ENCODE results near the gene ARPP21. TPM values are rescaled to one million over a fixed set of nuclear protein-coding genes. Genes with fewer than 3 reads are reported as not detected.

Gene ARPP21
- total and polyA plus RNA-seq, 2 experiments from 2014 or later: not detected

- no peaks in the 10 kb centered on the region for H3K27me3 ChIP-seq (replicated peaks; ENCODE audit: insufficient read depth)
- H4K20me1 ChIP-seq (ENCODE audit: insufficient read depth): no peaks in the 10 kb centered on the region
- H2AFZ ChIP-seq: no peak overlapping the region
- DNase-seq: no peak
- H3K79me2 ChIP-seq (ENCODE audit: insufficient read depth): no peaks in the 10 kb centered on the region
- H3K9me2 ChIP-seq (ENCODE audit: insufficient read depth): no peaks in the 10 kb centered on the region
- H3K4me2 ChIP-seq (ENCODE audit: unreplicated experiment): no peak overlapping the region
- 21 to 31% methylated on average over 1 of the region's 1 CpG for WGBS, 2 experiments (ENCODE audit: low coverage in 1 of 2, low lambda C conversion rate in 2 of 2, missing lambda C conversion rate in 2 of 2)
- H3K9ac ChIP-seq: no peak overlapping the region
- no peaks in the 10 kb centered on the region for H3K4me1 ChIP-seq (ENCODE audit: insufficient read depth)
- no peak overlapping the region for H3K4me3 ChIP-seq
- no peak overlapping the region for H3K27ac ChIP-seq
- H3K36me3 ChIP-seq (ENCODE audit: low read depth): no peaks in the 10 kb centered on the region
- H3F3A ChIP-seq (ENCODE audit: insufficient read depth): no peaks in the 10 kb centered on the region
- no peaks in the 10 kb centered on the region for H3K9me3 ChIP-seq (ENCODE audit: low read depth)
- in situ Hi-C loops (cut with MboI): no loop called here
- no peak for TF ChIP-seq EZH2 (IDR thresholded peaks at IDR 0.05; ENCODE audit: insufficient read depth, poor library complexity, severe bottlenecking)
- no peak for TF ChIP-seq EZH2phosphoT487 (IDR thresholded peaks at IDR 0.05; ENCODE audit: insufficient read depth, low read depth)
Observed at GRCh38 chr3:35773417-35773816, 134.1 kb downstream of the ARPP21 start.

GRCh38 chr3:35776346-35776745 is 137.0 kb downstream of the ARPP21 start:
- DNase-seq: no peak
- H3K27ac ChIP-seq: no peak overlapping the region
- H3K27me3 ChIP-seq (replicated peaks; ENCODE audit: insufficient read depth): no peaks in the 10 kb centered on the region
- no peak overlapping the region for H3K4me3 ChIP-seq
- no peak overlapping the region for H3K9ac ChIP-seq
- H4K20me1 ChIP-seq (ENCODE audit: insufficient read depth): no peaks in the 10 kb centered on the region
- WGBS, 2 experiments (ENCODE audit: low coverage in 1 of 2, low lambda C conversion rate in 2 of 2, missing lambda C conversion rate in 2 of 2): 6 to 10% methylated on average over 2 of the region's 2 CpGs
- TF ChIP-seq EZH2phosphoT487 (IDR thresholded peaks at IDR 0.05; ENCODE audit: insufficient read depth, low read depth) (no peak), EZH2 (IDR thresholded peaks at IDR 0.05; ENCODE audit: insufficient read depth, poor library complexity, severe bottlenecking) (no peak)
- H3K4me2 ChIP-seq (ENCODE audit: unreplicated experiment): no peak overlapping the region
- no peaks in the 10 kb centered on the region for H3K9me3 ChIP-seq (ENCODE audit: low read depth)
- H3K79me2 ChIP-seq (ENCODE audit: insufficient read depth): no peaks in the 10 kb centered on the region
- no peak overlapping the region for H2AFZ ChIP-seq
- no peaks in the 10 kb centered on the region for H3K36me3 ChIP-seq (ENCODE audit: low read depth)
- no peaks in the 10 kb centered on the region for H3K4me1 ChIP-seq (ENCODE audit: insufficient read depth)
- no peaks in the 10 kb centered on the region for H3F3A ChIP-seq (ENCODE audit: insufficient read depth)
- in situ Hi-C loops (cut with MboI): no loop called here
- H3K9me2 ChIP-seq (ENCODE audit: insufficient read depth): no peaks in the 10 kb centered on the region

DNA sequence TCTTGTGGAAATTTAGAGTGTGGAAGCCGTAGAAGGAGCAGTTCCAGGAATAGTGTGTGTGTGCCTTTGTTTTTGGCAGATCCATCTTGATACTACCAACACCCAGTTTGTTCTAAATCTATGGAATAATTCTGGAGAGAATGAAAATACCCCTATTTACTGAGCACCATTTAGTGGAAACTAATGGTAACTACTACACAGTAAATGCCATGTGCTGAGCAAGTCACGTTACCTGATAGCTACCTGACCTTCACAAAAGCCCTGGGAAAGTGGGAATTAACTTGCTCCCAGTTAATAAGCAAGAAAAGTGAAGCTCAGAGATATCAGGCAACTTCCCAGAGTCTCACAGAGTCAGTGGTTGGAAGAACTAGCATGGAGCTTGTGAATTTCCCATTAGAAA is 137.7 kb downstream of the ARPP21 start:
- WGBS, 2 experiments (ENCODE audit: low coverage in 1 of 2, low lambda C conversion rate in 2 of 2, missing lambda C conversion rate in 2 of 2): 8 to 15% methylated on average over 2 of the region's 2 CpGs
- DNase-seq: no peak
- no peaks in the 10 kb centered on the region for H3K9me2 ChIP-seq (ENCODE audit: insufficient read depth)
- TF ChIP-seq EZH2 (IDR thresholded peaks at IDR 0.05; ENCODE audit: insufficient read depth, poor library complexity, severe bottlenecking) (no peak), EZH2phosphoT487 (IDR thresholded peaks at IDR 0.05; ENCODE audit: insufficient read depth, low read depth) (no peak)
- H3K4me2 ChIP-seq (ENCODE audit: unreplicated experiment): no peak overlapping the region
- H3F3A ChIP-seq (ENCODE audit: insufficient read depth): no peaks in the 10 kb centered on the region
- no peak overlapping the region for H3K4me3 ChIP-seq
- no peak overlapping the region for H3K27ac ChIP-seq
- no peaks in the 10 kb centered on the region for H3K79me2 ChIP-seq (ENCODE audit: insufficient read depth)
- no peaks in the 10 kb centered on the region for H3K27me3 ChIP-seq (replicated peaks; ENCODE audit: insufficient read depth)
- in situ Hi-C loops (cut with MboI): no loop called here
- no peaks in the 10 kb centered on the region for H3K4me1 ChIP-seq (ENCODE audit: insufficient read depth)
- H3K36me3 ChIP-seq (ENCODE audit: low read depth): no peaks in the 10 kb centered on the region
- no peaks in the 10 kb centered on the region for H3K9me3 ChIP-seq (ENCODE audit: low read depth)
- H4K20me1 ChIP-seq (ENCODE audit: insufficient read depth): no peaks in the 10 kb centered on the region
- no peak overlapping the region for H2AFZ ChIP-seq
- H3K9ac ChIP-seq: no peak overlapping the region

GRCh38 chr3:35777563-35778554 is 138.5 kb downstream of the ARPP21 start:
- WGBS, 2 experiments (ENCODE audit: low coverage in 1 of 2, low lambda C conversion rate in 2 of 2, missing lambda C conversion rate in 2 of 2): 3 to 6% methylated on average over 4 of the region's 4 CpGs
- H3K4me3 ChIP-seq: no peak overlapping the region
- H3K9ac ChIP-seq: no peak overlapping the region
- no peaks in the 10 kb centered on the region for H3K79me2 ChIP-seq (ENCODE audit: insufficient read depth)
- no peak for DNase-seq
- no peaks in the 10 kb centered on the region for H3K4me1 ChIP-seq (ENCODE audit: insufficient read depth)
- no peaks in the 10 kb centered on the region for H3K27me3 ChIP-seq (replicated peaks; ENCODE audit: insufficient read depth)
- no peaks in the 10 kb centered on the region for H4K20me1 ChIP-seq (ENCODE audit: insufficient read depth)
- no peaks in the 10 kb centered on the region for H3K36me3 ChIP-seq (ENCODE audit: low read depth)
- no peaks in the 10 kb centered on the region for H3K9me3 ChIP-seq (ENCODE audit: low read depth)
- H3F3A ChIP-seq (ENCODE audit: insufficient read depth): no peaks in the 10 kb centered on the region
- in situ Hi-C loops (cut with MboI): no loop called here
- no peaks in the 10 kb centered on the region for H3K9me2 ChIP-seq (ENCODE audit: insufficient read depth)
- no peak overlapping the region for H3K4me2 ChIP-seq (ENCODE audit: unreplicated experiment)
- no peak overlapping the region for H3K27ac ChIP-seq
- TF ChIP-seq EZH2phosphoT487 (IDR thresholded peaks at IDR 0.05; ENCODE audit: insufficient read depth, low read depth) (no peak), EZH2 (IDR thresholded peaks at IDR 0.05; ENCODE audit: insufficient read depth, poor library complexity, severe bottlenecking) (no peak)
- no peak overlapping the region for H2AFZ ChIP-seq
